ENCODE results near the gene COL5A3. TPM values are rescaled to one million over a fixed set of nuclear protein-coding genes. Genes with fewer than 3 reads are reported as not detected.
"Not testable (repeated sequence)": the region's sequence is repeated elsewhere in the genome, so short reads cannot be mapped to it uniquely, and the experiment has no call there.

COL5A3 gene
- total RNA-seq, 4 donors from 2014 or later, result 41.3 to 102 (median 56.3) TPM

- no peak overlapping the region for H3K27ac ChIP-seq
- no peak overlapping the region for H3K4me3 ChIP-seq
- 71 to 76% methylated on average over 4 of the region's 4 CpGs for WGBS, 2 donors
- TF ChIP-seq CTCF (IDR thresholded peaks at IDR 0.05) (no peak), EP300 (IDR thresholded peaks at IDR 0.05) (no peak), POLR2A (IDR thresholded peaks at IDR 0.05) (no peak)
- peaks cover 0 to 27% (median 5%) of the 10 kb centered on the region in 4 donors for H3K4me1 ChIP-seq
- no peaks in the 10 kb centered on the region for H3K36me3 ChIP-seq
- peaks cover 0 to 2% (median 0%) of the 10 kb centered on the region in 4 donors for H3K9me3 ChIP-seq
- H3K27me3 ChIP-seq, result no peaks in the 10 kb centered on the region
- no peak for DNase-seq (ENCODE audit: low spot score in 2 of 2)
Observed at GRCh38 chr19:9947441-9947840, 62.9 kb downstream of the COL5A3 start.

- Histone ChIP-seq H3K9me3 (peaks cover 0 to 10% (median 0%) of the 10 kb centered on the region in 4 donors), H3K4me1 (peaks cover 0 to 27% (median 5%) of the 10 kb centered on the region in 4 donors)
- not testable (repeated sequence) for H3K27ac ChIP-seq; H3K36me3 ChIP-seq; H3K4me3 ChIP-seq; H3K27me3 ChIP-seq; DNase-seq (ENCODE audit: low spot score in 2 of 2)
- WGBS, 2 donors, result 85 to 87% methylated on average over 7 of the region's 7 CpGs
Observed at GRCh38 chr19:9946528-9947125, 63.7 kb downstream of the COL5A3 start.

GRCh38 chr19:9945319-9945966, 64.9 kb downstream of the COL5A3 start:
- Histone ChIP-seq H3K4me3 (no peak overlapping the region), H3K27ac (peak overlapping the region in 3 of 4 donors; percentile 37 to 79 (median 68)), H3K36me3 (no peaks in the 10 kb centered on the region), H3K27me3 (no peaks in the 10 kb centered on the region), H3K4me1 (peaks cover 0 to 27% (median 5%) of the 10 kb centered on the region in 4 donors), H3K9me3 (peaks cover 0 to 16% (median 0%) of the 10 kb centered on the region in 4 donors)
- 12 to 16% methylated on average over 18 of the region's 18 CpGs for WGBS, 2 donors
- TF ChIP-seq CTCF (IDR thresholded peaks at IDR 0.05), result peak in 1 of 5 experiments; percentile 27
- peak; percentile 37 to 85 for TF ChIP-seq EP300 (IDR thresholded peaks at IDR 0.05)
- no peak for TF ChIP-seq POLR2A (IDR thresholded peaks at IDR 0.05)
- peak; percentile 78 to 91 for DNase-seq (ENCODE audit: low spot score in 2 of 2)

- TF ChIP-seq EP300 (IDR thresholded peaks at IDR 0.05) (no peak), CTCF (IDR thresholded peaks at IDR 0.05) (no peak), POLR2A (IDR thresholded peaks at IDR 0.05) (no peak)
- Histone ChIP-seq H3K4me1 (peaks cover 0 to 27% (median 5%) of the 10 kb centered on the region in 4 donors), H3K4me3 (no peak overlapping the region), H3K27me3 (no peaks in the 10 kb centered on the region), H3K9me3 (peaks cover 0 to 16% (median 0%) of the 10 kb centered on the region in 4 donors), H3K27ac (no peak overlapping the region), H3K36me3 (no peaks in the 10 kb centered on the region)
- WGBS, 2 donors, result 84 to 85% methylated on average over 6 of the region's 6 CpGs
- no peak for DNase-seq (ENCODE audit: low spot score in 2 of 2)
Observed at GRCh38 chr19:9943744-9944143, 66.6 kb downstream of the COL5A3 start.

- DNase-seq (ENCODE audit: low spot score in 2 of 2), result no peak
- no peak overlapping the region for H3K27ac ChIP-seq
- WGBS, 2 donors, result 39 to 60% methylated on average over 1 of the region's 1 CpG
- peaks cover 0 to 31% (median 6%) of the 10 kb centered on the region in 4 donors for H3K4me1 ChIP-seq
- peaks cover 0 to 4% of the 10 kb centered on the region in 2 donors for H3K27me3 ChIP-seq
- no peaks in the 10 kb centered on the region for H3K36me3 ChIP-seq
- no peak overlapping the region for H3K4me3 ChIP-seq
- H3K9me3 ChIP-seq, result peaks cover 0 to 16% (median 0%) of the 10 kb centered on the region in 4 donors
- TF ChIP-seq POLR2A (IDR thresholded peaks at IDR 0.05) (no peak), CTCF (IDR thresholded peaks at IDR 0.05) (no peak), EP300 (IDR thresholded peaks at IDR 0.05) (no peak)
Observed at GRCh38 chr19:9941671-9942070, 68.6 kb downstream of the COL5A3 start.
